ENCODE results near the gene EIF4A3.

DNA sequence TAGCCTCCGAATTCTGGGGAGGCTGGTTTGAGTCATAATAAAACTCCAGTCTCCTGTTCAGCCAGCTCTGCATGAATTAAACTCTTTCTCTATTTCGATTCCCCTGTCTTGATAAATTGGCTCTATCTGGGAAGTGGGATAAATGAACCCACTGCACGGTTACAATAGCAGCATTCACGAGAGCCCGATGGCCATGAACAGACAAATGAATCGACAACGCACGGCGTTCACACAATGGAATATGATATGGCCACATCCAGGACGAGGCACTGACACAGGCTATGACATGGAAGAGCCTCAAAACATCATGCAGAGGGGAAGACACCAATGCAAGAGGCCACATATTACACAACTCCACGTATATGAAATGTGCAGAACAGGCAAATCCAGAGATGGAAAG lies 17.3 kb upstream of the EIF4A3 start:
- TF ChIP-seq, protein P1, sequence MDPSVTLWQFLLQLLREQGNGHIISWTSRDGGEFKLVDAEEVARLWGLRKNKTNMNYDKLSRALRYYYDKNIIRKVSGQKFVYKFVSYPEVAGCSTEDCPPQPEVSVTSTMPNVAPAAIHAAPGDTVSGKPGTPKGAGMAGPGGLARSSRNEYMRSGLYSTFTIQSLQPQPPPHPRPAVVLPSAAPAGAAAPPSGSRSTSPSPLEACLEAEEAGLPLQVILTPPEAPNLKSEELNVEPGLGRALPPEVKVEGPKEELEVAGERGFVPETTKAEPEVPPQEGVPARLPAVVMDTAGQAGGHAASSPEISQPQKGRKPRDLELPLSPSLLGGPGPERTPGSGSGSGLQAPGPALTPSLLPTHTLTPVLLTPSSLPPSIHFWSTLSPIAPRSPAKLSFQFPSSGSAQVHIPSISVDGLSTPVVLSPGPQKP (IDR thresholded peaks at IDR 0.05; ENCODE audit: low read depth, low read length) = no peak
- TF ChIP-seq, protein P2, sequence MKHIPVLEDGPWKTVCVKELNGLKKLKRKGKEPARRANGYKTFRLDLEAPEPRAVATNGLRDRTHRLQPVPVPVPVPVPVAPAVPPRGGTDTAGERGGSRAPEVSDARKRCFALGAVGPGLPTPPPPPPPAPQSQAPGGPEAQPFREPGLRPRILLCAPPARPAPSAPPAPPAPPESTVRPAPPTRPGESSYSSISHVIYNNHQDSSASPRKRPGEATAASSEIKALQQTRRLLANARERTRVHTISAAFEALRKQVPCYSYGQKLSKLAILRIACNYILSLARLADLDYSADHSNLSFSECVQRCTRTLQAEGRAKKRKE (CRISPR knock-in tag; IDR thresholded peaks at IDR 0.05; ENCODE audit: low read depth) = no peak
- no peak for TF ChIP-seq RAD21 (conservative IDR thresholded peaks at IDR 0.05 in 1 of 2, IDR thresholded peaks at IDR 0.05 in 1 of 2)
